HepG2 (cell line): ENCODE data around the gene AXIN1. TPM values are rescaled to one million over a fixed set of nuclear protein-coding genes. Genes with fewer than 3 reads are reported as not detected.

Experiments
- BHLHE40 ChIP-seq: IDR thresholded peaks from 2 replicates; pipeline ENCODE4 v1.6.1; 2011; ENCODE audit warnings: low read length, improper control_type of control experiment
- ETV5 ChIP-seq: IDR thresholded peaks from 2 replicates; pipeline ENCODE4 v1.6.1; 2018; ENCODE audit warnings: missing biosample characterization, missing genetic modification reagents, inconsistent platforms, borderline replicate concordance
- FOSL2 ChIP-seq: sonication (generic); formaldehyde crosslinking; IDR thresholded peaks from 2 replicates; pipeline ENCODE4 v1.4.0; 2020; ENCODE audit warnings: missing genetic modification reagents
- HDAC2 ChIP-seq: sonication (generic); formaldehyde crosslinking; IDR thresholded peaks from 2 replicates; pipeline ENCODE4 v1.4.0; 2020; ENCODE audit warnings: missing genetic modification reagents
- MXD3 ChIP-seq: IDR thresholded peaks from 2 replicates; pipeline ENCODE4 v1.6.1; 2016; ENCODE audit warnings: mild to moderate bottlenecking, missing biosample characterization, missing genetic modification reagents
- MYC ChIP-seq: sonication (generic); formaldehyde crosslinking; IDR thresholded peaks from 2 replicates; pipeline ENCODE4 v1.9.0; 2021; ENCODE audit warnings: missing genetic modification reagents, borderline replicate concordance
- TEAD3 ChIP-seq: optimal IDR thresholded peaks from 2 replicates; pipeline ENCODE3; 2016; ENCODE audit warnings: borderline replicate concordance
- TFE3 ChIP-seq: IDR thresholded peaks from 2 replicates; pipeline ENCODE4 v1.6.1; 2016
- ZNF142 ChIP-seq: sonication (generic); formaldehyde crosslinking; IDR thresholded peaks from 2 replicates; pipeline ENCODE4 v1.4.0; 2020; ENCODE audit warnings: missing genetic modification reagents
- polyA plus RNA-seq, 8 experiments: library from polyadenylated mRNA; depleted of rRNA in 3 of 8; stranded (reverse) in 7 of 8; unstranded in 1 of 8; fragments of >200 nt; fragmentation: Illumina TruSeq in 4 of 8; extraction: Trizol in 4 of 8; gene quantifications; 2 replicates each; pipeline versions ENCODE4 v1.2.1 to v1.2.3, GENCODE V29; 2011 to 2016; ENCODE audit warnings: low read depth in 4 of 8, missing spikeins in 1 of 8, mixed read lengths in 1 of 8; ENCODE audit not compliant: insufficient read depth in 1 of 8
- total RNA-seq, 5 experiments: library from RNA; depleted of rRNA; stranded (reverse); fragments of >200 nt; fragmentation: Illumina TruSeq; extraction: Trizol; gene quantifications; 2 replicates each; pipeline ENCODE4 v1.2.3, GENCODE V29; 2016; ENCODE audit warnings: low read depth in 1 of 5
- TF ChIP-seq, protein P1 (sequence below): sonication (generic); formaldehyde crosslinking; IDR thresholded peaks from 2 replicates; pipeline ENCODE4 v1.4.0; 2020; ENCODE audit warnings: missing genetic modification reagents, borderline replicate concordance
- TF ChIP-seq, protein P2 (sequence below): sonication (generic); formaldehyde crosslinking; IDR thresholded peaks from 2 replicates; pipeline ENCODE4 v1.4.0; 2020; ENCODE audit warnings: missing genetic modification reagents
- TF ChIP-seq, protein P3 (sequence below): sonication (generic); formaldehyde crosslinking; IDR thresholded peaks from 2 replicates; pipeline ENCODE4 v1.5.1; 2020; ENCODE audit warnings: mild to moderate bottlenecking, missing genetic modification reagents, moderate library complexity

The AXIN1 gene
- total and polyA plus RNA-seq, 2 of the 13 experiments (the other 11 are each of a cell fraction or from before 2014, with no cell fraction given), result 24.0 to 26.0 TPM

DNA sequence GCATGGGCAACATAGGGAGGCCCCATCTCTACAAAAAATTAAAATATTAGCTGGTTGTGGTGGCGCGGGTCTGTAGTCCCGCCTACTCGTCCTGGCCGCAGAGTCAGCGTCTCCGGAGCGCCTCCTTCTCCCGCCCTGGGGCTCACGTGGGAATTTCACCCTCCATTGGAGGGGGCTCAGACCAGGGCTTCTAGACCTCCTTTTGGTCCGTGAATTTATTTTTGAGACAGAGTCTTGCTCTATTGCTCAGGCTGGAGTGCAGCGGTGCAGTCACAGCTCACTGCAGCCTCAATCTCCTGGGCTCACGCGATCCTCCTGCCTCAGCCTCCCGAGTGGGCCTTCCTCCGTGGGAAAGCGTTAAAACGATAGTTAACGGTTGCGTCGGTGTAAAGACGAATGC, 44.1 kb upstream of the AXIN1 start (continued):
- TF ChIP-seq HDAC2 (CRISPR knock-in tag) (peak; percentile 56), ETV5 (0 out of 2 replicates have a peak, but pooled peaks have one; percentile 9), BHLHE40 (0 out of 2 replicates have a peak, but pooled peaks have one; percentile 12), TFE3 (CRISPR knock-in tag) (0 out of 2 replicates have a peak, but pooled peaks have one; percentile 33), MXD3 (0 out of 2 replicates have a peak, but pooled peaks have one; percentile 38), TEAD3 (peak; percentile 22), MYC (0 out of 2 replicates have a peak, but pooled peaks have one; percentile 41), FOSL2 (CRISPR knock-in tag) (0 out of 2 replicates have a peak, but pooled peaks have one; percentile 10), ZNF142 (CRISPR knock-in tag) (0 out of 2 replicates have a peak, but pooled peaks have one; percentile 29)
- TF ChIP-seq, protein P1, sequence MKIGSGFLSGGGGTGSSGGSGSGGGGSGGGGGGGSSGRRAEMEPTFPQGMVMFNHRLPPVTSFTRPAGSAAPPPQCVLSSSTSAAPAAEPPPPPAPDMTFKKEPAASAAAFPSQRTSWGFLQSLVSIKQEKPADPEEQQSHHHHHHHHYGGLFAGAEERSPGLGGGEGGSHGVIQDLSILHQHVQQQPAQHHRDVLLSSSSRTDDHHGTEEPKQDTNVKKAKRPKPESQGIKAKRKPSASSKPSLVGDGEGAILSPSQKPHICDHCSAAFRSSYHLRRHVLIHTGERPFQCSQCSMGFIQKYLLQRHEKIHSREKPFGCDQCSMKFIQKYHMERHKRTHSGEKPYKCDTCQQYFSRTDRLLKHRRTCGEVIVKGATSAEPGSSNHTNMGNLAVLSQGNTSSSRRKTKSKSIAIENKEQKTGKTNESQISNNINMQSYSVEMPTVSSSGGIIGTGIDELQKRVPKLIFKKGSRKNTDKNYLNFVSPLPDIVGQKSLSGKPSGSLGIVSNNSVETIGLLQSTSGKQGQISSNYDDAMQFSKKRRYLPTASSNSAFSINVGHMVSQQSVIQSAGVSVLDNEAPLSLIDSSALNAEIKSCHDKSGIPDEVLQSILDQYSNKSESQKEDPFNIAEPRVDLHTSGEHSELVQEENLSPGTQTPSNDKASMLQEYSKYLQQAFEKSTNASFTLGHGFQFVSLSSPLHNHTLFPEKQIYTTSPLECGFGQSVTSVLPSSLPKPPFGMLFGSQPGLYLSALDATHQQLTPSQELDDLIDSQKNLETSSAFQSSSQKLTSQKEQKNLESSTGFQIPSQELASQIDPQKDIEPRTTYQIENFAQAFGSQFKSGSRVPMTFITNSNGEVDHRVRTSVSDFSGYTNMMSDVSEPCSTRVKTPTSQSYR, result peak; percentile 29; the same call in 1 of the 2 replicates
- TF ChIP-seq, protein P2, sequence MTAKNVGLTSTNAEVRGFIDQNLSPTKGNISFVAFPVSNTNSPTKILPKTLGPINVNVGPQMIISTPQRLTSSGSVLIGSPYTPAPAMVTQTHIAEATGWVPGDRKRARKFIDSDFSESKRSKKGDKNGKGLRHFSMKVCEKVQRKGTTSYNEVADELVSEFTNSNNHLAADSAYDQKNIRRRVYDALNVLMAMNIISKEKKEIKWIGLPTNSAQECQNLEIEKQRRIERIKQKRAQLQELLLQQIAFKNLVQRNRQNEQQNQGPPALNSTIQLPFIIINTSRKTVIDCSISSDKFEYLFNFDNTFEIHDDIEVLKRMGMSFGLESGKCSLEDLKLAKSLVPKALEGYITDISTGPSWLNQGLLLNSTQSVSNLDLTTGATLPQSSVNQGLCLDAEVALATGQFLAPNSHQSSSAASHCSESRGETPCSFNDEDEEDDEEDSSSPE (CRISPR knock-in tag), result peak; percentile 74
- TF ChIP-seq, protein P3, sequence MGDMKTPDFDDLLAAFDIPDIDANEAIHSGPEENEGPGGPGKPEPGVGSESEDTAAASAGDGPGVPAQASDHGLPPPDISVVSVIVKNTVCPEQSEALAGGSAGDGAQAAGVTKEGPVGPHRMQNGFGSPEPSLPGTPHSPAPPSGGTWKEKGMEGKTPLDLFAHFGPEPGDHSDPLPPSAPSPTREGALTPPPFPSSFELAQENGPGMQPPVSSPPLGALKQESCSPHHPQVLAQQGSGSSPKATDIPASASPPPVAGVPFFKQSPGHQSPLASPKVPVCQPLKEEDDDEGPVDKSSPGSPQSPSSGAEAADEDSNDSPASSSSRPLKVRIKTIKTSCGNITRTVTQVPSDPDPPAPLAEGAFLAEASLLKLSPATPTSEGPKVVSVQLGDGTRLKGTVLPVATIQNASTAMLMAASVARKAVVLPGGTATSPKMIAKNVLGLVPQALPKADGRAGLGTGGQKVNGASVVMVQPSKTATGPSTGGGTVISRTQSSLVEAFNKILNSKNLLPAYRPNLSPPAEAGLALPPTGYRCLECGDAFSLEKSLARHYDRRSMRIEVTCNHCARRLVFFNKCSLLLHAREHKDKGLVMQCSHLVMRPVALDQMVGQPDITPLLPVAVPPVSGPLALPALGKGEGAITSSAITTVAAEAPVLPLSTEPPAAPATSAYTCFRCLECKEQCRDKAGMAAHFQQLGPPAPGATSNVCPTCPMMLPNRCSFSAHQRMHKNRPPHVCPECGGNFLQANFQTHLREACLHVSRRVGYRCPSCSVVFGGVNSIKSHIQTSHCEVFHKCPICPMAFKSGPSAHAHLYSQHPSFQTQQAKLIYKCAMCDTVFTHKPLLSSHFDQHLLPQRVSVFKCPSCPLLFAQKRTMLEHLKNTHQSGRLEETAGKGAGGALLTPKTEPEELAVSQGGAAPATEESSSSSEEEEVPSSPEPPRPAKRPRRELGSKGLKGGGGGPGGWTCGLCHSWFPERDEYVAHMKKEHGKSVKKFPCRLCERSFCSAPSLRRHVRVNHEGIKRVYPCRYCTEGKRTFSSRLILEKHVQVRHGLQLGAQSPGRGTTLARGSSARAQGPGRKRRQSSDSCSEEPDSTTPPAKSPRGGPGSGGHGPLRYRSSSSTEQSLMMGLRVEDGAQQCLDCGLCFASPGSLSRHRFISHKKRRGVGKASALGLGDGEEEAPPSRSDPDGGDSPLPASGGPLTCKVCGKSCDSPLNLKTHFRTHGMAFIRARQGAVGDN (CRISPR knock-in tag), result peak; percentile 60
